Mesenchymal stem cell (in vitro differentiated cells and primary cell): ENCODE measurements around the gene ISG20L2.

ENCODE experiments used
- DNase-seq: peaks from one replicate; pipeline ENCODE4 v3.0.0-alpha.2; 2013
- H2AFZ ChIP-seq: one replicate; pipeline ENCODE4 v1.6.1; 2013; ENCODE audit warnings: low read depth, mild to moderate bottlenecking, control low read depth, inconsistent platforms, low read length, moderate library complexity
- H2AK5ac ChIP-seq: 2 replicates; pipeline ENCODE4 v1.6.1; 2013; ENCODE audit warnings: low read length, moderate library complexity, mild to moderate bottlenecking, inconsistent platforms; ENCODE audit not compliant: severe bottlenecking
- H2BK120ac ChIP-seq: one replicate; pipeline ENCODE4 v1.6.1; 2013; ENCODE audit warnings: low read depth, mild to moderate bottlenecking, inconsistent platforms, low read length, moderate library complexity
- H2BK12ac ChIP-seq, 2 experiments: one replicate each; pipeline ENCODE4 v1.6.1; 2013; ENCODE audit warnings: inconsistent platforms in 2 of 2, low read length in 2 of 2, mild to moderate bottlenecking in 2 of 2, moderate library complexity in 2 of 2, control low read depth in 1 of 2
- H2BK15ac ChIP-seq: one replicate; pipeline ENCODE4 v1.6.1; 2013; ENCODE audit warnings: mild to moderate bottlenecking, low read depth, inconsistent platforms; ENCODE audit not compliant: poor library complexity, severe bottlenecking
- H2BK5ac ChIP-seq: 2 replicates; pipeline ENCODE4 v1.6.1; 2013; ENCODE audit warnings: low read depth, mild to moderate bottlenecking, low read length, control low read depth, inconsistent platforms; ENCODE audit not compliant: poor library complexity, severe bottlenecking
- H3K14ac ChIP-seq, 2 experiments: one replicate each; pipeline ENCODE4 v1.6.1; 2013; ENCODE audit warnings: inconsistent platforms in 2 of 2, low read length in 2 of 2, control low read depth in 1 of 2, mild to moderate bottlenecking in 1 of 2, moderate library complexity in 1 of 2
- H3K18ac ChIP-seq, 2 experiments: one replicate each; pipeline ENCODE4 v1.6.1; 2013; ENCODE audit warnings: inconsistent platforms in 2 of 2, low read length in 2 of 2, control low read depth in 1 of 2, low read depth in 1 of 2, mild to moderate bottlenecking in 1 of 2
- H3K23ac ChIP-seq, 2 experiments: one replicate each; pipeline ENCODE4 v1.6.1; 2013; ENCODE audit warnings: inconsistent platforms in 2 of 2, low read length in 2 of 2, mild to moderate bottlenecking in 2 of 2, moderate library complexity in 2 of 2, control low read depth in 1 of 2
- H3K27ac ChIP-seq: 2 replicates; pipeline ENCODE4 v1.5.1; 2013; ENCODE audit warnings: mild to moderate bottlenecking, moderate library complexity, low read length, control low read depth, inconsistent platforms; ENCODE audit not compliant: poor library complexity, severe bottlenecking
- H3K27me3 ChIP-seq, 2 experiments: 2 replicates each; pipeline versions ENCODE4 v1.6.1 to v1.7.0; 2013; ENCODE audit warnings: low read length in 2 of 2, mild to moderate bottlenecking in 2 of 2, moderate library complexity in 2 of 2, control low read depth in 1 of 2, inconsistent platforms in 1 of 2; ENCODE audit not compliant: control insufficient read depth in 1 of 2, insufficient read depth in 1 of 2
- H3K36me3 ChIP-seq, 2 experiments: 2 replicates each; pipeline versions ENCODE4 v1.6.1 to v1.7.0; 2013; ENCODE audit warnings: low read length in 2 of 2, control low read depth in 1 of 2, inconsistent platforms in 1 of 2, low read depth in 1 of 2, mild to moderate bottlenecking in 1 of 2; ENCODE audit not compliant: insufficient read depth in 2 of 2, control insufficient read depth in 1 of 2
- H3K4ac ChIP-seq, 2 experiments: one replicate each; pipeline ENCODE4 v1.6.1; 2013; ENCODE audit warnings: inconsistent platforms in 2 of 2, low read length in 2 of 2, mild to moderate bottlenecking in 2 of 2, moderate library complexity in 2 of 2, control low read depth in 1 of 2, low read depth in 1 of 2
- H3K4me1 ChIP-seq: 2 replicates; pipeline ENCODE4 v1.6.1; 2013; ENCODE audit warnings: low read depth, low read length, control low read depth; ENCODE audit not compliant: control insufficient read depth, insufficient read depth
- H3K4me2 ChIP-seq: 2 replicates; pipeline ENCODE4 v1.6.1; 2013; ENCODE audit warnings: low read length, mild to moderate bottlenecking, inconsistent platforms; ENCODE audit not compliant: poor library complexity, severe bottlenecking
- H3K4me3 ChIP-seq, 2 experiments: 2 replicates each; pipeline versions ENCODE4 v1.5.1 to v1.7.0; 2013; ENCODE audit warnings: low read length in 2 of 2, mild to moderate bottlenecking in 2 of 2, control low read depth in 1 of 2, low read depth in 1 of 2; ENCODE audit not compliant: insufficient read depth in 1 of 2
- H3K79me1 ChIP-seq: replicated peaks from 2 replicates; pipeline ENCODE4 v1.6.1; 2013; ENCODE audit warnings: mild to moderate bottlenecking, control low read depth, low read length, inconsistent platforms; ENCODE audit not compliant: poor library complexity, severe bottlenecking
- H3K9ac ChIP-seq: 2 replicates; pipeline ENCODE4 v1.7.0; 2013; ENCODE audit warnings: mild to moderate bottlenecking, low read length, moderate library complexity
- H3K9me3 ChIP-seq: 2 replicates; pipeline ENCODE4 v1.7.0; 2013; ENCODE audit warnings: mild to moderate bottlenecking, low read length; ENCODE audit not compliant: control insufficient read depth
- H4K8ac ChIP-seq: one replicate; pipeline ENCODE4 v1.6.1; 2013; ENCODE audit warnings: inconsistent platforms, mild to moderate bottlenecking, low read length, moderate library complexity
- H4K91ac ChIP-seq: one replicate; pipeline ENCODE4 v1.6.1; 2013; ENCODE audit warnings: mild to moderate bottlenecking, low read length, inconsistent platforms
- WGBS: methylation state at CpG from one replicate; pipeline ENCODE4 v1.1.7; 2013; ENCODE audit warnings: mixed read lengths; 5-methylcytosine and 5-hydroxymethylcytosine counted together

Gene ISG20L2

DNA sequence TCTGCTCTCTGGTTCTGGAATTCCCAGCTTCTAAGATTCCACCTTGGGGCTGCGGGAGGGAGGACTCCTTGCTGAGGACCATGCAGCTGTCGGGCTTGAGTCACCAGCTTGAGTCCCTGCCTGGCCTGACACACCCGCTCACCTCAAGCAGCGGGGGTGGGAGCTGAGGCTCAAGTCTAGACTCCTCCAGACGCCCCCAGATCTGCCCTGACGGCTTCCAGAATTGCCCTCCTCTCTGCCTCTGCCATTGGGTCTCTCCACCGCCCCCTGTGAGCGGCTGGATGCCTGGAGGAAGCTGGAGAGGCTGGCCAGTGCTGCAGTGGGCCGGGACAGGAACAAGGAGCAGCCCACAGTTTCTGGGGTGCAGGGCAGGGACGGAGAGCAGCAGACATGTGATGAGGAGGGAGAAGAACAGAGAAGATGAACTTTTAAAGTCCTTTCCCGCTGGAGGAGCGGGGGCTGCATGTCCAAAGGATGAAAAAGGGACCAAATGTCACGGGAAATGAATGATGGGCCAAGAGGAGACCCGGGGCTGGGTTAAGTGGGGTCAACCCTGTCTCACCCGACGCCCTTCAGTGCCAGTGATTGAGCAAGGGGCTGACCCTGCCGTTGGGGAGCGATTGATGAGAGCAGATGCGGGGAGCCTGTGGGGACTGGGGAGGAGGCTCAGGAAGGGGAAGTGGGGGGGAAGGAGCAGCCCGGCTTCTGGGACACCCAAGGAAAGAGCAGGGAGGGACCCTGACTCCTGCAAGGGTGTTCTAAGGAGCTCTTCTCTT is 36.7 kb downstream of the ISG20L2 start:
- Histone ChIP-seq H3K4me1 (peaks cover 42% of the 10 kb centered on the region), H2BK15ac (no peak overlapping the region), H3K27ac (no peak overlapping the region), H2AFZ (no peak overlapping the region), H4K91ac (no peak overlapping the region), H3K9ac (peak overlapping the region; percentile 22), H3K4ac (peak overlapping the region in 1 of 2 experiments; percentile 16), H3K14ac (no peak overlapping the region), H3K27me3 (peaks cover 0 to 42% of the 10 kb centered on the region in 2 experiments), H4K8ac (no peak overlapping the region), H2BK5ac (no peak overlapping the region), H3K4me2 (peak overlapping the region; percentile 10), H3K79me1 (no peaks in the 10 kb centered on the region), H3K23ac (peak overlapping the region in 1 of 2 experiments; percentile 42), H3K9me3 (no peaks in the 10 kb centered on the region), H2BK120ac (no peak overlapping the region), H3K36me3 (no peaks in the 10 kb centered on the region), H3K18ac (peak overlapping the region in 1 of 2 experiments; percentile 10), H3K4me3 (peak overlapping the region in 1 of 2 experiments; percentile 3), H2AK5ac (no peak overlapping the region), H2BK12ac (no peak overlapping the region)
- peak; percentile 50 for DNase-seq
- 5% methylated on average over 17 of the region's 20 CpGs for WGBS

DNA sequence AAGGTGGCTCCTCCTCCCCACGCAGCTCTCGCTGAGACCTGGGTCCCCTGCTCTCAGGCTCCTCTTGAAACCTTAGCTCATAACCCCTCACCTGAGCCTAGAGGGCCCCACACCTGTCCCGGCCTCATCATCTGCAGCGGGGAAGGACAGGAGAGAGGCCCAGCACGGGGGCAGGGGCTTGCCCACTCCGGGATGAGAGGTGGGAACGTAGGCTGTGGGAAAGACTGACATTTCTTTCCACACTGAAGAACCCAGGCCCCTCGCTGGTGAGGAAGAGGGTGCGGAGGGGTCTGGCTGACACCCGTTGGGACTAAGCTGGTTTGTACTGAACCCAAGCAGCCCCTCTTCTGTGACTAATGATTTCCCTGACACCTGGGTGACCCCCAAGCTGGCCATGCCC is 37.4 kb downstream of the ISG20L2 start:
- Histone ChIP-seq H3K36me3 (no peaks in the 10 kb centered on the region), H2BK12ac (peak overlapping the region in 1 of 2 experiments; percentile 21), H2BK15ac (no peak overlapping the region), H3K27ac (no peak overlapping the region), H3K4me1 (peaks cover 42% of the 10 kb centered on the region), H4K91ac (no peak overlapping the region), H3K4me3 (no peak overlapping the region), H3K27me3 (peaks cover 0 to 42% of the 10 kb centered on the region in 2 experiments), H2AFZ (no peak overlapping the region), H2BK5ac (peak overlapping the region; percentile 25), H3K79me1 (no peaks in the 10 kb centered on the region), H3K4ac (no peak overlapping the region), H3K9ac (no peak overlapping the region), H3K4me2 (no peak overlapping the region), H2AK5ac (peak overlapping the region; percentile 31), H4K8ac (peak overlapping the region; percentile 24), H3K23ac (no peak overlapping the region), H3K9me3 (no peaks in the 10 kb centered on the region), H3K18ac (peak overlapping the region in 1 of 2 experiments; percentile 10), H3K14ac (no peak overlapping the region), H2BK120ac (peak overlapping the region; percentile 23)
- WGBS = 59% methylated on average over 9 of the region's 10 CpGs
- no peak for DNase-seq

GRCh38 chr1:156690675-156691036 is 37.9 kb downstream of the ISG20L2 start:
- Histone ChIP-seq H3K9me3 (no peaks in the 10 kb centered on the region), H3K14ac (no peak overlapping the region), H3K27ac (no peak overlapping the region), H3K36me3 (no peaks in the 10 kb centered on the region), H2AK5ac (no peak overlapping the region), H4K8ac (peak overlapping the region; percentile 12), H2BK5ac (no peak overlapping the region), H3K9ac (peak overlapping the region; percentile 72), H3K4me3 (no peak overlapping the region), H2BK120ac (no peak overlapping the region), H3K18ac (no peak overlapping the region), H3K27me3 (peaks cover 0 to 42% of the 10 kb centered on the region in 2 experiments), H2BK15ac (no peak overlapping the region), H3K23ac (no peak overlapping the region), H2BK12ac (peak overlapping the region in 1 of 2 experiments; percentile 26), H2AFZ (no peak overlapping the region), H3K4ac (no peak overlapping the region), H3K79me1 (no peaks in the 10 kb centered on the region), H4K91ac (no peak overlapping the region), H3K4me2 (no peak overlapping the region), H3K4me1 (peaks cover 42% of the 10 kb centered on the region)
- 73% methylated on average over 8 of the region's 8 CpGs for WGBS
- no peak for DNase-seq

- WGBS = 27% methylated on average over 9 of the region's 10 CpGs
- no peak overlapping the region for H2BK120ac ChIP-seq
- no peak overlapping the region for H3K4ac ChIP-seq
- peak overlapping the region; percentile 19 for H2AK5ac ChIP-seq
- H3K4me3 ChIP-seq = peak overlapping the region in 1 of 2 experiments; percentile 70
- H4K8ac ChIP-seq = peak overlapping the region; percentile 65
- H4K91ac ChIP-seq = peak overlapping the region; percentile 79
- H3K9me3 ChIP-seq = no peaks in the 10 kb centered on the region
- peak overlapping the region; percentile 72 for H3K9ac ChIP-seq
- H3K4me2 ChIP-seq = peak overlapping the region; percentile 85
- H3K4me1 ChIP-seq = peaks cover 42% of the 10 kb centered on the region
- H3K36me3 ChIP-seq = no peaks in the 10 kb centered on the region
- H3K79me1 ChIP-seq = no peaks in the 10 kb centered on the region
- H2BK12ac ChIP-seq = peak overlapping the region in 1 of 2 experiments; percentile 59
- H2AFZ ChIP-seq = no peak overlapping the region
- peak overlapping the region; percentile 15 for H2BK15ac ChIP-seq
- H3K14ac ChIP-seq = no peak overlapping the region
- DNase-seq = no peak
- peaks cover 0 to 42% of the 10 kb centered on the region in 2 experiments for H3K27me3 ChIP-seq
- no peak overlapping the region for H3K23ac ChIP-seq
- no peak overlapping the region for H3K18ac ChIP-seq
- H3K27ac ChIP-seq = no peak overlapping the region
- no peak overlapping the region for H2BK5ac ChIP-seq
Measured at GRCh38 chr1:156689953-156690674, 38.5 kb downstream of the ISG20L2 start.
